Right lobe of liver (tissue), 6 donors: Measurements from ENCODE around the gene RAB13. TPM values are rescaled to one million over a fixed set of nuclear protein-coding genes. Genes with fewer than 3 reads are reported as not detected.

Experiments used
- ATAC-seq, 4 donors: fragments of 200-7000 bp; cut with Tn5 transposase; one replicate each; pipeline ENCODE4 v1.9.1; 2020; ENCODE audit warnings: mild to moderate bottlenecking in 4 of 4, moderate library complexity in 4 of 4
- DNase-seq, 3 donors: peaks; one replicate each; pipeline ENCODE4 v3.0.0-alpha.2; 2020
- H3K27ac ChIP-seq, 3 donors: fragments of 200-600 bp; one replicate each; pipeline ENCODE4 v1.8.0; 2022
- H3K27me3 ChIP-seq, 2 donors: fragments of 200-600 bp; one replicate each; pipeline ENCODE4 v1.8.0; 2022
- H3K36me3 ChIP-seq, 4 donors: fragments of 200-600 bp; sonication (generic) in 1 of 4; one replicate each; pipeline versions ENCODE4 v1.5.1 to v1.8.0; 2017 to 2022; ENCODE audit warnings: control low read depth in 1 of 4
- H3K4me1 ChIP-seq, 4 donors: fragments of 200-600 bp; sonication (generic) in 1 of 4; one replicate each; pipeline versions ENCODE4 v1.5.1 to v1.8.0; 2017 to 2022; ENCODE audit warnings: control low read depth in 1 of 4
- H3K4me3 ChIP-seq, 3 donors: fragments of 200-600 bp; one replicate each; pipeline ENCODE4 v1.8.0; 2022
- H3K9me3 ChIP-seq, 4 donors: fragments of 200-600 bp; sonication (generic) in 1 of 4; one replicate each; pipeline versions ENCODE4 v1.5.1 to v1.8.0; 2017 to 2022; ENCODE audit warnings: control low read depth in 1 of 4
- CTCF ChIP-seq, 4 donors: fragments of 200-600 bp in 3 of 4; fragments of 450-650 bp in 1 of 4; IDR thresholded peaks; one replicate each; pipeline versions ENCODE4 v1.5.1 to v1.8.0; 2016 to 2022; ENCODE audit warnings: antibody characterized with exemption in 4 of 4, mild to moderate bottlenecking in 2 of 4
- POLR2A ChIP-seq: fragments of 450-650 bp; IDR thresholded peaks from one replicate; pipeline ENCODE4 v1.6.1; 2017; ENCODE audit warnings: antibody characterized with exemption, mild to moderate bottlenecking
- WGBS: methylation state at CpG from one replicate; pipeline ENCODE4 v1.1.6; 2018; ENCODE audit warnings: low coverage, low lambda C conversion rate; ENCODE audit not compliant: insufficient coverage; ENCODE audit errors: missing lambda C conversion rate; 5-methylcytosine and 5-hydroxymethylcytosine counted together
- intact Hi-C, 2 donors: fragments of 100-400 bp; cut with DNase I; formaldehyde crosslinking; loops; one replicate each; pipeline versions ENCODE4 v1.11.2 to v1.14.1; 2022
- total RNA-seq, 6 experiments: library from RNA; depleted of rRNA in 2 of 6; stranded (reverse); fragments of >200 nt in 2 of 6; fragmentation: NEBNext Ultra II Directional in 3 of 6; extraction: Animal tissue kit (Norgen Biotek cat#: 25700) in 3 of 6; gene quantifications; one replicate each; pipeline versions ENCODE4 v1.1.0 to v1.2.4, GENCODE V29; 2016 to 2023
- donor health status: DM: no; HTN: yes; CAD: no.
- donor health status: DM: no; HTN: no; CAD: no.
- donor health status: DM: no; HTN: no; CAD: no.
- donor health status: DM: no; HTN: yes; CAD: no.
- donor health status: DM: no; HTN: yes; CAD: no.

Gene RAB13
- total RNA-seq, 6 experiments from 2014 or later: 11.9 to 52.2 (median 47.9) TPM

GRCh38 chr1:153946622-153947241, 39.4 kb downstream of the RAB13 start, which contains the start of gene DENND4B:
Gene DENND4B (minus strand): TSS chr1:153946718. CDS start chr1:153944374, 2,344 bp downstream.
- peak; percentile 83 to 89 (median 84) for ATAC-seq
- TF ChIP-seq CTCF (IDR thresholded peaks at IDR 0.05) (peak; percentile 93 to 95 (median 94)), POLR2A (no peak)
- H3K4me1 ChIP-seq: peaks cover 0 to 34% (median 16%) of the 10 kb centered on the region in 4 donors
- H3K9me3 ChIP-seq: no peaks in the 10 kb centered on the region
- WGBS: 15% methylated on average over 10 of the region's 28 CpGs
- H3K36me3 ChIP-seq: peaks cover 0 to 25% (median 12%) of the 10 kb centered on the region in 4 donors
- peak within 1 kb of the TSS; percentile 97 to 100 (median 100) for H3K27ac ChIP-seq
- intact Hi-C loops: no loop called here
- peak; percentile 91 for DNase-seq
- H3K27me3 ChIP-seq: no peaks in the 10 kb centered on the region
- H3K4me3 ChIP-seq: peak within 1 kb of the TSS; percentile 93 to 99 (median 94)

- H3K27me3 ChIP-seq: no peaks in the 10 kb centered on the region
- 0% methylated on average over 5 of the region's 95 CpGs for WGBS
- no peaks in the 10 kb centered on the region for H3K9me3 ChIP-seq
- TF ChIP-seq CTCF (IDR thresholded peaks at IDR 0.05) (no peak), POLR2A (peak; percentile 66)
- peak overlapping the region; percentile 97 to 100 (median 100) for H3K27ac ChIP-seq
- intact Hi-C loops: no loop called here
- H3K4me1 ChIP-seq: peaks cover 0 to 34% (median 16%) of the 10 kb centered on the region in 4 donors
- H3K4me3 ChIP-seq: peak overlapping the region; percentile 93 to 99 (median 94)
- DNase-seq (peak; percentile 93 to 96 (median 94)), ATAC-seq (peak; percentile 73 to 80 (median 77))
- H3K36me3 ChIP-seq: peaks cover 0 to 17% (median 9%) of the 10 kb centered on the region in 4 donors
These were observed 40.1 kb downstream of the RAB13 start for GRCh38 chr1:153945795-153946621.

- ATAC-seq (peak; percentile 5 to 17 (median 8)), DNase-seq (peak in 2 of 3 donors; percentile 60 to 76)
- H3K4me1 ChIP-seq: peaks cover 0 to 34% (median 16%) of the 10 kb centered on the region in 4 donors
- H3K9me3 ChIP-seq: no peaks in the 10 kb centered on the region
- H3K36me3 ChIP-seq: peaks cover 0 to 15% (median 5%) of the 10 kb centered on the region in 4 donors
- WGBS: 28% methylated on average over 7 of the region's 12 CpGs
- H3K27ac ChIP-seq: peak overlapping the region; percentile 97 to 100 (median 100)
- TF ChIP-seq POLR2A (no peak), CTCF (IDR thresholded peaks at IDR 0.05) (no peak)
- H3K27me3 ChIP-seq: no peaks in the 10 kb centered on the region
- intact Hi-C loops: no loop called here
- peak overlapping the region; percentile 93 to 99 (median 94) for H3K4me3 ChIP-seq
These were observed 40.9 kb downstream of the RAB13 start for GRCh38 chr1:153945131-153945794.

GRCh38 chr1:153944827-153945117, 41.4 kb downstream of the RAB13 start:
- peaks cover 0 to 34% (median 16%) of the 10 kb centered on the region in 4 donors for H3K4me1 ChIP-seq
- peak overlapping the region; percentile 97 to 100 (median 100) for H3K27ac ChIP-seq
- 59% methylated on average over 3 of the region's 3 CpGs for WGBS
- peak overlapping the region; percentile 93 to 99 (median 94) for H3K4me3 ChIP-seq
- no peak for TF ChIP-seq CTCF (IDR thresholded peaks at IDR 0.05)
- no peak for TF ChIP-seq POLR2A
- H3K27me3 ChIP-seq: no peaks in the 10 kb centered on the region
- H3K36me3 ChIP-seq: peaks cover 0 to 15% (median 5%) of the 10 kb centered on the region in 4 donors
- DNase-seq: no peak
- no peaks in the 10 kb centered on the region for H3K9me3 ChIP-seq
- ATAC-seq: no peak
- intact Hi-C loops: no loop called here
